HG02870 (cell line): Measurements from ENCODE around the gene CASP1.

Experiments
- ATAC-seq: cut with Tn5 transposase; IDR thresholded peaks from one replicate; pipeline ENCODE4 v1.9.1; 2021; ENCODE audit warnings: mild to moderate bottlenecking, moderate library complexity; ENCODE audit not compliant: unreplicated experiment

The CASP1 gene

DNA sequence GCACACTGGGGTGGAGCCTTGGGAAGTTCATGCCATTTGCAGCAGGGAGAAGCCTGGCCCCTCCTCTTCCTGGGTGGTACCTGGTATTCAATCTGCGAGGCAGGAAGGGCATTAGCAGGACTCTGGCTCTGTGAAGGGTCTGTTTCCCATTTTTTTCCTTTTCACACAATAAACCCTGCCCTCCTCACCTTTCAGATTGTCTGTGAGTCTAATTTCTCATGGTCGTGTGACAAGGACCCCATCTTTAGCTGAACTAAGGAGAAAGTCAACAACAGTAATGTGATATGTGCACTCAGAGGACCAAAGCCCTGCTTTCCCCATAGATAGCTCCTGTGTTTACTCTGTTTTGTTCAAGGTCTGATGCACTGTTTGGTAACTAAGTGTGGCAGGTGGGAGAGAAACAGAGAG, 39.9 kb downstream of the CASP1 start:
- ATAC-seq, result no peak

DNA sequence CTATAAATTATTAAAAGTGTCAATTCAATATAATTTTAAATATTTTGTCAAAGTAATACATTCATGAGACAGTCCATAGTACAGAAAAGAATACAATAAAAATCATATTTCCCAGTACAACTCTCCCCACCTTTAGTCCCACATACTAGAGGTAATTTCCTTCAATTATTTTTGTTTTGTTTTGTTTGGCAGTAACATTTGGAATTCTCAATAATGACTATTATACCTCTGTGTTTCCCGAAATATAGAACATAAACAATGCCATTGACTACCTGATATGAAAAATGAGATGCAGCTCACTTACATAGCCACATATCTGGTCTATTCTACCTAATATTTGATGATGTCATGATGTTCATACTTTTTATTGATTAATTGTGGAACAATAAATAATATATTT, 42.2 kb downstream of the CASP1 start:
- no peak for ATAC-seq

DNA sequence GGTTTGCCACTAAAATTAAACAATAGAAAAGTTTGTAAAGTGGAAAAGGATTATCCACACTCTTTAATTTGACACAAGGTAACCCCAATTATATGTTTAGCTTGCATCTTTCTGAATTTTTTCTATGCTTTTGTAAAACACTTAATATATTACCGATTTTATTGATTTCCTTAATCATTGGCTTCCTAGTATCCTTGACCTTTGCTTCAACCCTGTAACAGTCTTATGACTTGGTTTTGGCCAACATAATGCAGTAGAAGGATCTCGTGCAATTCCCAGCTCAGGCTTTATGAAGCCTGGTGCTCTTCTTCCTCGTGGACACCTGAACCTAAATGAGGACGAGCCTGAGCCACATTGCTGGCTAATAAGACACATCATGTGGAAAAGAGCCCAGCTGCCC, 43.0 kb downstream of the CASP1 start:
- no peak for ATAC-seq

DNA sequence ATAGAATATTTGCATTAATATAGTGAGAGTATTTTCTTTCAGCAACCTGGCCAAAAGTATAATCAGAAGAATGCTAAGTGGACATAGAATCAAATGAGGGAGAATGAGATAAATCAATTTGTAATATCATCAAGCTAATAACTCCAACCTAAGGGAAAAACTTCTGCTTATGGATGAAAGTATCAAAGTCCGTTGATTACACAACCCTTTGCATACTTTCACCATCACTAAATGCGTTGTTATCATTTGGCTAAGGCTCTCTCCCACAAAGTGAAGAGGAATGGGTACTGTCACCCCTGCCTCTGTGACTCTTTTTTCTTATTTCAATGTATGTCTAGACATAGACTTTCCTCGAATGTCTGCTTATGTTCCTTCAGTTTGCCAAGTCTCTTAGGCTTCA, 50.1 kb downstream of the CASP1 start:
- no peak for ATAC-seq

DNA sequence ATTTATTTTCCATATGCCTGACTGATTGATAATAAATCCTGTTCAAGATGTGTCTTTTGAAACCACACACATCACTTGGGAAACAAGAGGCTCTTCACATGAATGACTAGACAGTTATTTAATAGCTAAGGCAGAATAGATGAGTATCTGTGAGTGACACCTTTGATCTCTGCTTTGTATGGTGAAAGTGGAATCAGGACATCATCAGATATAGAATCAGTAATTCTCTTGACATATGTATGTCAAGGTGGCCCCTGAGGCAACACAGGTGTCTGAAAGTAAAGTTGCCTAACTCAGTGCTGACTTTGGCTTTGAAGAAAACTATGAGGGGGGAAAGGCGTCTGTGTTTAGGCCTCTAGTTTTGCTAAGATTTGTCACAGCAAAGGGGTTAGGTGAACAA, 55.1 kb downstream of the CASP1 start:
- ATAC-seq, result no peak
